Choroid plexus epithelial cell (primary cell): ENCODE results near the gene RRBP1.

Experiments used
- DNase-seq: peaks from one replicate; pipeline ENCODE4 v3.0.0-alpha.2; 2010; ENCODE audit warnings: low read depth
- H3K4me3 ChIP-seq: 2 replicates; pipeline ENCODE4 v1.5.1; 2011; ENCODE audit warnings: low read depth, mild to moderate bottlenecking, control low read depth, low read length, moderate library complexity
- TF ChIP-seq, protein P1 (sequence below): conservative IDR thresholded peaks from 2 replicates; pipeline ENCODE4 v1.5.1; 2011; ENCODE audit warnings: low read depth, mild to moderate bottlenecking, control low read depth, inconsistent platforms, low read length, moderate library complexity

The RRBP1 gene

GRCh38 chr20:17624551-17625245 is 57.3 kb downstream of the RRBP1 start:
- DNase-seq: no peak
- no peak overlapping the region for H3K4me3 ChIP-seq
- TF ChIP-seq, protein P1, sequence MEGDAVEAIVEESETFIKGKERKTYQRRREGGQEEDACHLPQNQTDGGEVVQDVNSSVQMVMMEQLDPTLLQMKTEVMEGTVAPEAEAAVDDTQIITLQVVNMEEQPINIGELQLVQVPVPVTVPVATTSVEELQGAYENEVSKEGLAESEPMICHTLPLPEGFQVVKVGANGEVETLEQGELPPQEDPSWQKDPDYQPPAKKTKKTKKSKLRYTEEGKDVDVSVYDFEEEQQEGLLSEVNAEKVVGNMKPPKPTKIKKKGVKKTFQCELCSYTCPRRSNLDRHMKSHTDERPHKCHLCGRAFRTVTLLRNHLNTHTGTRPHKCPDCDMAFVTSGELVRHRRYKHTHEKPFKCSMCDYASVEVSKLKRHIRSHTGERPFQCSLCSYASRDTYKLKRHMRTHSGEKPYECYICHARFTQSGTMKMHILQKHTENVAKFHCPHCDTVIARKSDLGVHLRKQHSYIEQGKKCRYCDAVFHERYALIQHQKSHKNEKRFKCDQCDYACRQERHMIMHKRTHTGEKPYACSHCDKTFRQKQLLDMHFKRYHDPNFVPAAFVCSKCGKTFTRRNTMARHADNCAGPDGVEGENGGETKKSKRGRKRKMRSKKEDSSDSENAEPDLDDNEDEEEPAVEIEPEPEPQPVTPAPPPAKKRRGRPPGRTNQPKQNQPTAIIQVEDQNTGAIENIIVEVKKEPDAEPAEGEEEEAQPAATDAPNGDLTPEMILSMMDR: no peak

- no peak for DNase-seq
- no peak overlapping the region for H3K4me3 ChIP-seq
- TF ChIP-seq, protein P1: no peak
These were observed 58.0 kb downstream of the RRBP1 start for GRCh38 chr20:17624070-17624469.

DNA sequence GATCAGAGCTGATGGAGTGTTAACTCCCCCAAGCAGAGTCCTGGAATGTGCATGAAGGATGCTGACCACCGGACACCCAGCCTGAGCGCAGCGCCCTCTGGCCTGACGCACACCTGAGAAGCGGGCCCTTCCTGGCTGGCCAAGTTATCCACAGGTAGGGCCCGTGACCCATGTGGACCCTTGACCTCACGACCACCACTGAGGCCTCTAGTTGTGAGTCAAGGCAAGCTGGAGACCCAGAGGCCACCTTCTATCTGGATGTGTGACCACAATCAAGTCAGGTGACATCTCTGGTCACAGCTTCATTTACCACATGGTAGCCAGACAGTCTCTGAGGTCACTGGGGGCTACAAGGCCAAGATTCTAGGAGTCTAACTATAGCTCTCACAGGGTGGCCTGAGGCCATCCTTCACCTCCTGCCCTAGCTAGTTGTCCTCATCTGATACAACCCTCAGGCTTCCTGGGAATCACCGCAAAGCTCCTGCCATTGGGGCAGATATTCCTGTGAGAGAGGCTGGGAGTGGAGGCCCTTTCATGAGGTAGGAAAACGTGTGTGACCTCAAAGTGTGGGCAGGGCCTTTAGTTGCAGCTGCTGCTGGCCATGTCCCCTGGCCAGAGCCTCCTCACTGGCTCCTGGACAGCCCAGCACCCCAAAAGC is 59.1 kb downstream of the RRBP1 start:
- no peak overlapping the region for H3K4me3 ChIP-seq
- TF ChIP-seq, protein P1: no peak
- no peak for DNase-seq

DNA sequence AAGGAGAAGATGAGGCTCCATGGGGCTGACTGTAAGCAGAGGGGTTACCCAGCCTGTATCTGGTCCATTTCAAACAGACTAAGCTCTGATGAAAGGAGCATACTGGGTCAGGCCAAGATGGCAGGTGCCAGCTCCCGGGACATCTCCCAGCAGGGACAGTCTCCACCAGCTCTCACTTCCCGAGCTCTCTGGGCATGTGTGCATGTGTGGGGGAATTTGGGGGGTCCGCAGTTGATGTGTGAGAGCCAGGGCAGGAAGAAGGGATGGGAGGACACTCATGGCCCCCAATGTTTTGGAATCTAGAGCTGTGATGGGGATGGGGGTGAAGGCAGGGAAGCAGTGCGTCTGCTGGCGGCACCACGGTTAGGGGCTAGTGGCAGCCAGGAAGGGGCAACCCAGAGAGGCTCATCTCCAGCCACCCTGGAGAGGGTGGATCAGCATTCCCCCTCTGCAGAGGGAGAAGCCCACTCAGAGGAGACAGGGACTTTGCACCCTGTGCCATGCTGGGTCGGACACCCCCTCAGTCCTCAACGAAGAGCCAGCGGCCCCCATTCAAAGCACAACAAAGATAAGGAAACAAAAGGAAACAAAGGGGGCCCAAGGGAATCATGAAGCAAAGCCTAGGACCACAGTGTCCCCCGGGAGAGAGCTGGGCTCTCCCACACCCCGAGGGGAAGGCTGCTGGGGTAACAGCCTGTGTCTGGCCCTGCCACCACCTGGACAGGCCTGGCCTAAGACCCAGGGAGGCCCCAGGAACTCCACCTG is 59.8 kb downstream of the RRBP1 start:
- DNase-seq: no peak
- H3K4me3 ChIP-seq: no peak overlapping the region
- TF ChIP-seq, protein P1: no peak

- TF ChIP-seq, protein P1: no peak
- no peak overlapping the region for H3K4me3 ChIP-seq
- DNase-seq: no peak
These were observed 60.6 kb downstream of the RRBP1 start for GRCh38 chr20:17621229-17621968.

DNA sequence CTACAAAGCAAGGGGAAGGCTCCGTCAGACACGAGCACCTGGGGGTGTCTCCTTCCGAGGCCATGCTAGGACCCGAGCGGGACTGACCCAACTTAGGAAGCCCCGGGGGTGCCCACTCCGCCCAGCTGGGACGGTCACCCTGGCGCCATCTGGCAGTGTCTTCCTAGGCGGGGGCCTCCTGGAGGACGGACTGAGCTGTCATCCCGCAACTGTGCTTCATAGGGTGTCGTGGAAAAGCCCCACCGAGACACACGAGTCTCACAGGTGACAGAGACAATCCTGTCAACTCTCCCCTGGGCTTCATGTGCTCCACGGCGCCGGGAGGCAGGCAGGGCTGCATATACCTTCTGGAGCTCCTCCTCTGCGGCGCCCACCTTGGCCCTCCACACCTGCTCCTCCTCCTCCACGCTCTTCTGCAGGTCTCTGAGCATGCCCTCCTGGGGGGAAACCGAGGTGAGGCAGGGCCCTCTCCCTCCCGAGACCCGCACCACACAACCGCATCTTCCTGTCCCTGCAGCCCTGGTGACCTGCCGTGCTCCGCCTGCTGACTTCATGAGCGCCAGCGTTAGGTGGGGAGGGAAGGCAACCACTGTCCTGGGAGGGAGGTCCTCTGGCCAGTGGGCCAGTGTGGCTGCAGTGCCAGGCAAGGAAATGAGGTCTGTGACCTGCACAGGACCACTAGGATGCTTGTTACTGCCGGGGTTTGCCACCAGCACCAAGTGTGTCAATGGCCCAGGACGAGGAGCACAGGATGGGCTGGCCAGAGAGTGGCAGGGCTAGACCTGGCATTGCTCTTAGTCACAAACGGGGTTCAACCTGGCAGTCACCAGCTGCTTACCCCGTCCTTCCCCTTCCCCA is 61.4 kb downstream of the RRBP1 start:
- TF ChIP-seq, protein P1: no peak
- no peak overlapping the region for H3K4me3 ChIP-seq
- no peak for DNase-seq
